Endothelial cell (in vitro differentiated cells): ENCODE data around the gene AGBL4. TPM values are rescaled to one million over a fixed set of nuclear protein-coding genes. Genes with fewer than 3 reads are reported as not detected.

ENCODE experiments used
- DNase-seq: peaks from one replicate; pipeline ENCODE4 v3.0.0; 2021; ENCODE audit warnings: low spot score
- H3K27ac Mint-ChIP-seq: one replicate; pipeline ENCODE4 v1.8.0; 2021; ENCODE audit warnings: mixed read lengths, inconsistent platforms; ENCODE audit not compliant: unreplicated experiment
- H3K27me3 Mint-ChIP-seq: one replicate; pipeline ENCODE4 v1.8.0; 2021; ENCODE audit warnings: mild to moderate bottlenecking, moderate library complexity, mixed read lengths, inconsistent platforms; ENCODE audit not compliant: unreplicated experiment
- H3K36me3 Mint-ChIP-seq: one replicate; pipeline ENCODE4 v1.8.0; 2021; ENCODE audit warnings: mild to moderate bottlenecking, low read depth, mixed read lengths, inconsistent platforms; ENCODE audit not compliant: unreplicated experiment
- H3K4me1 Mint-ChIP-seq: one replicate; pipeline ENCODE4 v1.8.0; 2021; ENCODE audit warnings: mild to moderate bottlenecking, mixed read lengths, inconsistent platforms; ENCODE audit not compliant: unreplicated experiment
- H3K4me3 Mint-ChIP-seq: one replicate; pipeline ENCODE4 v1.8.0; 2021; ENCODE audit warnings: mild to moderate bottlenecking, mixed read lengths, inconsistent platforms; ENCODE audit not compliant: unreplicated experiment
- H3K9me3 Mint-ChIP-seq: one replicate; pipeline ENCODE4 v1.8.0; 2021; ENCODE audit warnings: mixed read lengths, inconsistent platforms; ENCODE audit not compliant: unreplicated experiment
- CTCF ChIP-seq: fragments of 200-600 bp; sonication (generic); IDR thresholded peaks from one replicate; pipeline ENCODE4 v1.5.0; 2021; ENCODE audit warnings: antibody characterized with exemption; ENCODE audit not compliant: unreplicated experiment
- total RNA-seq: library from RNA; stranded (reverse); fragmentation: NEBNext Ultra II Directional; extraction: Animal tissue kit (Norgen Biotek cat#: 25700); gene quantifications from one replicate; pipeline ENCODE4 v1.2.1, GENCODE V29; 2021; ENCODE audit not compliant: unreplicated experiment

The AGBL4 gene
- total RNA-seq, 1 donor from 2014 or later, result 0.51 TPM

- no peak for DNase-seq
- H3K4me3 Mint-ChIP-seq, result no peak overlapping the region
- no peak overlapping the region for H3K27ac Mint-ChIP-seq
- no peaks in the 10 kb centered on the region for H3K9me3 Mint-ChIP-seq
- TF ChIP-seq CTCF, result no peak
- H3K4me1 Mint-ChIP-seq, result peaks cover 2% of the 10 kb centered on the region
- H3K27me3 Mint-ChIP-seq, result peaks cover 4% of the 10 kb centered on the region
- H3K36me3 Mint-ChIP-seq, result no peaks in the 10 kb centered on the region
Observed at GRCh38 chr1:48678710-48679505, 1344.8 kb downstream of the AGBL4 start.

GRCh38 chr1:48677306-48678287 lies 1346.2 kb downstream of the AGBL4 start:
- H3K27ac Mint-ChIP-seq, result no peak overlapping the region

GRCh38 chr1:48676822-48677221 lies 1346.9 kb downstream of the AGBL4 start:
- H3K4me3 Mint-ChIP-seq, result no peak overlapping the region

More at GRCh38 chr1:48677306-48678287, 1346.2 kb downstream of the AGBL4 start:
- no peak overlapping the region for H3K4me3 Mint-ChIP-seq
- no peaks in the 10 kb centered on the region for H3K9me3 Mint-ChIP-seq
- H3K4me1 Mint-ChIP-seq, result peaks cover 9% of the 10 kb centered on the region
- TF ChIP-seq CTCF, result peak; percentile 63
- no peaks in the 10 kb centered on the region for H3K36me3 Mint-ChIP-seq
- DNase-seq, result peak; percentile 75
- H3K27me3 Mint-ChIP-seq, result peaks cover 4% of the 10 kb centered on the region

GRCh38 chr1:48676376-48676775 lies 1347.4 kb downstream of the AGBL4 start:
- Mint-ChIP-seq H3K9me3 (no peaks in the 10 kb centered on the region), H3K4me1 (peaks cover 9% of the 10 kb centered on the region), H3K27ac (no peak overlapping the region), H3K27me3 (peaks cover 4% of the 10 kb centered on the region), H3K36me3 (no peaks in the 10 kb centered on the region), H3K4me3 (no peak overlapping the region)
- no peak for TF ChIP-seq CTCF
- DNase-seq, result no peak

More at GRCh38 chr1:48676822-48677221, 1346.9 kb downstream of the AGBL4 start:
- Mint-ChIP-seq H3K27me3 (peaks cover 4% of the 10 kb centered on the region), H3K27ac (no peak overlapping the region), H3K4me1 (peaks cover 9% of the 10 kb centered on the region), H3K9me3 (no peaks in the 10 kb centered on the region), H3K36me3 (no peaks in the 10 kb centered on the region)
- DNase-seq, result no peak
- no peak for TF ChIP-seq CTCF
